HG02610 (cell line): ENCODE data around the gene UNC119.

Experiments
- ATAC-seq: cut with Tn5 transposase; IDR thresholded peaks from one replicate; pipeline ENCODE4 v1.9.1; 2021; ENCODE audit warnings: mild to moderate bottlenecking, moderate library complexity; ENCODE audit not compliant: unreplicated experiment

Gene UNC119

DNA sequence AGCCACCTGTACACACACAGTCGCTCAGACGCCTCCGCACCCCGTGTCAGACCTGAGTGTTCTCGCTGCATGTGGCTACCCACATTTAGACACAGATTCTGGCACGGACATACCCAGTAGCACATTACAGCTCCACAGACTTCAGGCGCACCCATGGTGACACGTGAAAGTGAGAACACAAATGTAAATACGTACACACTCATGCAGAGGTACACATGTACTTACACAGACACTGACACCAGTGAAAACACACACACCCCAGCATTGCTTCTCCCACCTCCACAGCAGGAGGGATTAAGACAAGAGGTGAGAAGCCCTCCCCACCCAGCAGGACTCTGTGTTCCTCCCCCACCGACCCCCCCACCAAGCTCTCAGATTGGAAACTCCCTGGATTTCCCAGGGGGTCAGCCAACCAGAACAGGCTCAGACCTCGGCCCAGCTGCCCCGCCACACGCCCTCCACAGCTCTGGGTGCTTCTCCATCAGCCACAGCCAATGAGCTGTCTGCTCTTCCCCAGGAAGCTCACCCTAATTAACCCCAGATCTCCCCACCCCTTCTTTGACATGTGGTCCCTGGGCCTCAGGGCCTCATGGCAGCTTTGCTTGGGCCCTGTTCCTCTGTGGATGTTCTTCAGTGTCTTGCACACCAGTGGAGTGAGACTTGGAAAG, 51.6 kb downstream of the UNC119 start:
- ATAC-seq, result peak; percentile 68

- no peak for ATAC-seq
Observed at GRCh38 chr17:28499684-28500357, 52.6 kb downstream of the UNC119 start.

- ATAC-seq, result no peak
Observed at GRCh38 chr17:28499364-28499664, 53.1 kb downstream of the UNC119 start.

DNA sequence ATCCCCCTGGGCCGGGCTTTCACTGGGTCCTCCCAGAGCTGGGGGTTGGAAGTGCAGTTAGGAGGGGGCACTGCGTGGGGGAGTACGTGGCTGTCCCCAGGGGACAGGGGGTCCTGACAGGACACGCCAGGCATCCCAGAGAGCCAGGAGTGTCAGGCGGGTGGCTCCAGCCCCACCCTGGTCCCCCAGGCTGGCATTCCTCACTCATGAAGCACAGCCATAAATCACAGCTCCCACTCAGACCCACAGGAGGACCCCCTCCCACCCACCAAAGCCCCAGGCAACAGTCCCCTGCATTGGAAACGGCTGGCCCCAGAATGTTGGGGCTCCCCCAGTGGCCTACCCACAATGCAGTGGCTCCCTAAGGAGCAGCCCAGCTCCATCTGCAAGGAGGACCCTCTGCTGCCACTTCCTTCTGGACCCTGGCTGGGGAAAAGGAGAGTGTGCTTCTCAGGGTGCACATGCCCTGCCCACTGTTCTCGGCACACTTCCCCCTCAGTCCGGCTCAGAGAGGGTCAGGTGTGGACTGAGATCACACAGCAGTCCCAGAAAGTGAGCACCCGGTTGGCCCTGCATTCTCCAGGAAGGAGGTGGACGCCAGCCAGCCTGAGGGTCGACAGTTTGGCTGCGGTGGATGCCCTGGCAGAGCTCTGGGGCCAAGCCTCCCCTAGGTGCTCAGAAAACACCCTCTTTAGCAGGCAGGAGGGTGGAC, 53.6 kb downstream of the UNC119 start:
- no peak for ATAC-seq

- ATAC-seq, result no peak
Observed at GRCh38 chr17:28497931-28498330, 54.5 kb downstream of the UNC119 start.
